ENCODE measurements around the gene WDR82. TPM values are rescaled to one million over a fixed set of nuclear protein-coding genes. Genes with fewer than 3 reads are reported as not detected.

Gene WDR82
- total and polyA plus RNA-seq, 2 of the 8 experiments (the other 6 are each of a cell fraction or from before 2014, with no cell fraction given), result 33.5 to 82.7 TPM

- no peaks in the 10 kb centered on the region for H3K27me3 ChIP-seq (replicated peaks in 1 of 4; ENCODE audit: control insufficient read depth in 3 of 4, extremely low read depth in 1 of 4, insufficient read depth in 3 of 4, low read length in 3 of 4)
- ChIA-PET CTCF (ENCODE audit: partially characterized antibody) (interaction anchor here (0.6 to 20.4 kb wide), 7 partner anchors 7 to 187 kb away, joined by 3 to 336 read pairs (median 3); partner anchors contain the start of gene TWF2), POLR2A (ENCODE audit: partially characterized antibody) (interaction anchor here (0.8 to 1.6 kb wide), 2 partner anchors 11 to 13 kb away, joined by 4 read pairs; no protein-coding TSS in a partner anchor)
- DNase-seq (ENCODE audit: low read depth in 1 of 2, low spot score in 2 of 2) (no peak), FAIRE-seq (no peak)
- H2AK5ac ChIP-seq (ENCODE audit: low read depth, low read length), result no peak overlapping the region
- H2BK120ac ChIP-seq (replicated peaks; ENCODE audit: low read depth, low read length), result no peak overlapping the region
- no peak overlapping the region for H2BK20ac ChIP-seq (ENCODE audit: low read length)
- WGBS, 2 experiments (ENCODE audit: extremely low coverage in 1 of 2, insufficient coverage in 1 of 2, insufficient read length in 1 of 2, insufficient replicate concordance in 2 of 2, low coverage in 1 of 2, low lambda C conversion rate in 2 of 2, missing lambda C conversion rate in 1 of 2), result 85% methylated on average over 7 of the region's 7 CpGs; no CpG with 5 or more reads in 1 of the 2 experiments
- peaks cover 0 to 4% (median 2%) of the 10 kb centered on the region in 4 experiments; a peak in 5 of 7 replicates for H3K4me1 ChIP-seq (replicated peaks in 1 of 4; ENCODE audit: control insufficient read depth in 3 of 4, insufficient read depth in 4 of 4, low read length in 3 of 4)
- H4K20me1 ChIP-seq (replicated peaks in 1 of 2; ENCODE audit: control insufficient read depth in 1 of 2, insufficient read depth in 2 of 2, low read length in 2 of 2), result peaks cover 6 to 10% of the 10 kb centered on the region in 2 experiments
- no peak overlapping the region for H3K4ac ChIP-seq (replicated peaks; ENCODE audit: insufficient read length, low read depth, low read length)
- H3K23me2 ChIP-seq (ENCODE audit: low read depth, low read length), result no peaks in the 10 kb centered on the region
- H2BK12ac ChIP-seq (ENCODE audit: low read depth, low read length), result no peak overlapping the region
- no peak overlapping the region for H3K18ac ChIP-seq (ENCODE audit: extremely low read depth, low read length)
- H4K8ac ChIP-seq (ENCODE audit: extremely low read depth, insufficient read depth, low read length), result no peak overlapping the region
- no peaks in the 10 kb centered on the region for H3K9me3 ChIP-seq (ENCODE audit: insufficient read depth in 2 of 2, low read depth in 1 of 2, low read length in 1 of 2)
- no peaks in the 10 kb centered on the region for H3K79me2 ChIP-seq (ENCODE audit: control insufficient read depth in 1 of 2, insufficient read depth in 2 of 2, low read length in 2 of 2)
- H3K9ac ChIP-seq (replicated peaks in 1 of 4; ENCODE audit: extremely low read depth in 1 of 4, low read depth in 3 of 4, low read length in 3 of 4), result no peak overlapping the region
- H4K5ac ChIP-seq (ENCODE audit: insufficient read length, low read depth, low read length), result no peak overlapping the region
- peaks cover 5 to 17% (median 11%) of the 10 kb centered on the region in 4 experiments; a peak in 5 of 8 replicates for H3K36me3 ChIP-seq (ENCODE audit: control insufficient read depth in 2 of 4, insufficient read depth in 4 of 4, low read length in 3 of 4)
- H3K23ac ChIP-seq (ENCODE audit: insufficient read length), result no peak overlapping the region
- H4K91ac ChIP-seq (replicated peaks; ENCODE audit: insufficient read length, low read length), result no peak overlapping the region
- no peak overlapping the region for H3K14ac ChIP-seq (ENCODE audit: insufficient read length)
- no peak overlapping the region for H2BK5ac ChIP-seq (ENCODE audit: low read depth, low read length)
- H2AFZ ChIP-seq (ENCODE audit: low read length), result no peak overlapping the region
- no peak overlapping the region for H3K4me3 ChIP-seq (ENCODE audit: extremely low read depth in 1 of 4, insufficient read depth in 2 of 4, low read depth in 3 of 4, low read length in 4 of 4)
- H3K4me2 ChIP-seq (ENCODE audit: insufficient read depth in 1 of 2, low read depth in 2 of 2, low read length in 2 of 2), result no peak overlapping the region
- H3K56ac ChIP-seq (replicated peaks; ENCODE audit: insufficient read length, low read depth, low read length), result no peak overlapping the region
- H3K79me1 ChIP-seq (ENCODE audit: low read depth, low read length), result no peaks in the 10 kb centered on the region; the same call in 1 of the 2 replicates
- H2BK15ac ChIP-seq (ENCODE audit: low read length), result no peak overlapping the region
- H3K27ac ChIP-seq (ENCODE audit: low read depth, low read length), result no peak overlapping the region
- TF ChIP-seq SIN3A (conservative IDR thresholded peaks at IDR 0.05 in 1 of 2, IDR thresholded peaks at IDR 0.05 in 1 of 2; ENCODE audit: low read depth in 1 of 2, low read length in 2 of 2), result no peak
- no peak for TF ChIP-seq RXRA (IDR thresholded peaks at IDR 0.05; ENCODE audit: insufficient read depth, low read depth, low read length)
- TF ChIP-seq KDM4A (IDR thresholded peaks at IDR 0.05; ENCODE audit: low read depth, low read length, severe bottlenecking), result no peak
- TF ChIP-seq JUN (IDR thresholded peaks at IDR 0.05; ENCODE audit: low read depth, low read length), result no peak
- no peak for TF ChIP-seq HDAC2 (IDR thresholded peaks at IDR 0.05; ENCODE audit: borderline replicate concordance in 1 of 2, low read depth in 2 of 2, low read length in 2 of 2)
- TF ChIP-seq ATF2 (IDR thresholded peaks at IDR 0.05; ENCODE audit: low read length), result no peak
- no peak for TF ChIP-seq CREB1 (IDR thresholded peaks at IDR 0.05)
- no peak for TF ChIP-seq MAX (IDR thresholded peaks at IDR 0.05)
- no peak for TF ChIP-seq KDM1A (IDR thresholded peaks at IDR 0.05; ENCODE audit: borderline replicate concordance, low read length)
- TF ChIP-seq SRF (IDR thresholded peaks at IDR 0.05; ENCODE audit: low read depth, low read length), result no peak
- no peak for TF ChIP-seq YY1 (IDR thresholded peaks at IDR 0.05; ENCODE audit: low read depth, low read length)
- no peak for TF ChIP-seq POLR2A (IDR thresholded peaks at IDR 0.05; ENCODE audit: control extremely low read depth in 1 of 2, low read depth in 2 of 2, low read length in 2 of 2)
Measured at GRCh38 chr3:52227766-52228165, 50.7 kb downstream of the WDR82 start.
